GM12873 (cell line): ENCODE data around the gene MKNK1.

Experiments
- TF ChIP-seq, protein P1 (sequence below): IDR thresholded peaks from 2 replicates; pipeline ENCODE4 v1.5.1; 2012; ENCODE audit warnings: low read depth, mild to moderate bottlenecking, moderate library complexity, low read length, control low read depth; ENCODE audit not compliant: insufficient read depth; ENCODE audit errors: missing control alignments

MKNK1 gene

DNA sequence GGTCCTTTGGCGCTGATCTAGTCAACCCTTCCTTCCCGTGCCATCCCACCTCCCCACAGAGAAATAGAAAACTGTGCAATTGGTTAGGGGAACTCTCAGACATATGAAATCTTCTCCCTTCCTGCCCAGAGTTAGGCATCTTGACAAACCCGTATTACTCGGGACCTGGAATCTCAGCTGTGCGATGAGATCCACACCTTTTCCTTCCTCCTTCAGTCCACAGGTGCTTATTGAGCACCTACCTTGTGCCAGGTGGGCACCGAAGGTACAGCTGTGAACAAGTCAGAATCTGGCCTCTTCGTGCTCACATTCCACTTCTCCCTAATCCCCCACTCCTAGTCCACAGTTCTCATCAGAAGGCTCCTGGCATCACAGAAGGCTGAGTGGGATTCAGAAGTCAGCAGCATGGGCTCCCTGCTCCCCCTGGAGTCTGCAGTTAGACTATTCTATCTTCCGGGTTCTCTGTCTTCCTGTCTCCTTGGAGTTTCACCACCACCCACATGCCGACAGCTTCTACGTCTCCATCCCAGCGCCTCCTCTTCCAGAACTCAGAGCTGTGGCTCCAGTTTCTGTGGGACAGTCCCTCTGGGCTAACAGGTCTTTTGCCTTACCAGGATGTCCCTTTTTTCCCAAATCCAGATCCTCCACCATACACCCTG, 75.6 kb downstream of the MKNK1 start:
- TF ChIP-seq, protein P1, sequence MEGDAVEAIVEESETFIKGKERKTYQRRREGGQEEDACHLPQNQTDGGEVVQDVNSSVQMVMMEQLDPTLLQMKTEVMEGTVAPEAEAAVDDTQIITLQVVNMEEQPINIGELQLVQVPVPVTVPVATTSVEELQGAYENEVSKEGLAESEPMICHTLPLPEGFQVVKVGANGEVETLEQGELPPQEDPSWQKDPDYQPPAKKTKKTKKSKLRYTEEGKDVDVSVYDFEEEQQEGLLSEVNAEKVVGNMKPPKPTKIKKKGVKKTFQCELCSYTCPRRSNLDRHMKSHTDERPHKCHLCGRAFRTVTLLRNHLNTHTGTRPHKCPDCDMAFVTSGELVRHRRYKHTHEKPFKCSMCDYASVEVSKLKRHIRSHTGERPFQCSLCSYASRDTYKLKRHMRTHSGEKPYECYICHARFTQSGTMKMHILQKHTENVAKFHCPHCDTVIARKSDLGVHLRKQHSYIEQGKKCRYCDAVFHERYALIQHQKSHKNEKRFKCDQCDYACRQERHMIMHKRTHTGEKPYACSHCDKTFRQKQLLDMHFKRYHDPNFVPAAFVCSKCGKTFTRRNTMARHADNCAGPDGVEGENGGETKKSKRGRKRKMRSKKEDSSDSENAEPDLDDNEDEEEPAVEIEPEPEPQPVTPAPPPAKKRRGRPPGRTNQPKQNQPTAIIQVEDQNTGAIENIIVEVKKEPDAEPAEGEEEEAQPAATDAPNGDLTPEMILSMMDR: no peak

DNA sequence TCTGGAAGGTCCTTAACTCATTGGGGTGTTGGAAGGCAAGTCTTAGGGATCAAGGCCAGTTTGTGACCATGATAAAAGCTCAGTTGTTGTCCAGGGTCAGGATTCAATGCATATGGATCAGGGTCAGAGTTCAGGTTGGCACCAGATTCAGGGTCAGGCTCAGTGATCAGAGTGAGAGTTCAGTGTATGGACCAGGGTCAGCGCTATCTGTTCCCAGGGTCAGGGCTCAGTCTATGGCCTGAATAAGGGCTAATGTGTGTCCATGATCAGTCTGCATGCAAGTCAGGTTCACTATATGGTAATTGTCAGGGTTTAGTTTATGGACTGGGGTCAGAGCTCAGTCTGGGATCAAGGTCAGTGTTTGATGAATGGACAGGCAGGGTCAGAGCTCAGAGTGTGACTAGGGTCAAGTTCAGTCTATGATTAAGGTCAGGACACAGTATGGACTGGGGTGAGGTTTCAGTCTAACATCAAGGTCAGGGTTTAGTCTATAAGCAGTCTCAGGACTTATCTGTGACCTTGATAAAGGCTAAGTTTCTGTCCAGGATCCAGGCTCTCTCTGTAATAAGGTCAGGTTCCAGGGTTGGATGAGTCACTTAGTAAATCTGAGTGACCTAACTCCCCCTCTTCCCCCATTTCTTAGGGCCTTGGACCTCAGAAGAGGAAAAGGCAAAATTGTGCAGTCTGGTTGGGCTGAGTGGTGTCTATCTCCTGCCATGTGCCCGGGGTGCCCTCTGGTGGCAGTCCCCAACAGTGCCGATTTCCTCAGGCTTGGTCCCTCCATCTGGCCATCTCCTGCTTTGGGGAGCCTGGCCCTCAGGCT, 76.4 kb downstream of the MKNK1 start:
- TF ChIP-seq, protein P1: peak; percentile 99

DNA sequence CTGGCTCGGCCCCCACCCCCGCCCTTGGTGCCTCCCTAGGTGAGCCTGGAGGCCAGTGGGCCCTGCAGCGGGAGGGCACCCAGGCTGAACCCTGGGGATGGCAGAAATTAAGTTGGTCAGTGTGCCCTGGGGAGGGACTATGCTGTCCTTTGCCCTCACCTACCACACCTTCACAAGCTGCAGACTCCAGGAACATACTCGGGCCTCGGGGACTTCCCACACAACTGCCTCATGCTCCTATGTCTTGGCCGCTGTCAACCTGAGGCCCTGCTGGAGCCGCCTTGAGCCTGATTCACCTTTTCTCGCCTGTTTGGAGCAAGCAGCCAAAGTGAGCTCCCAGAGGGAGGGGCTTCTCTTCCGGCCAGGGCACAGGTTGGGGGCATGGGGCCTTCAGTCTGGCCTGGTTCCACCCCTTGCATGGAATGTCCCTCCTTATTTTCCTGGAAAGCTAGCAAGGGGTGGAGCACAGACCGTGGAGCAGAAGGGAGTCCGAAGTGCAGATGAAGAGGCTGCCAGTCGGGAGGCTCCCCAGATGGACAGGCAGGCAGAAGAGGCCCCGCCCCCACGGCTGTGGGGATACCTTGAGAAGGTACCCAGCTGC, 77.3 kb downstream of the MKNK1 start:
- TF ChIP-seq, protein P1: no peak

DNA sequence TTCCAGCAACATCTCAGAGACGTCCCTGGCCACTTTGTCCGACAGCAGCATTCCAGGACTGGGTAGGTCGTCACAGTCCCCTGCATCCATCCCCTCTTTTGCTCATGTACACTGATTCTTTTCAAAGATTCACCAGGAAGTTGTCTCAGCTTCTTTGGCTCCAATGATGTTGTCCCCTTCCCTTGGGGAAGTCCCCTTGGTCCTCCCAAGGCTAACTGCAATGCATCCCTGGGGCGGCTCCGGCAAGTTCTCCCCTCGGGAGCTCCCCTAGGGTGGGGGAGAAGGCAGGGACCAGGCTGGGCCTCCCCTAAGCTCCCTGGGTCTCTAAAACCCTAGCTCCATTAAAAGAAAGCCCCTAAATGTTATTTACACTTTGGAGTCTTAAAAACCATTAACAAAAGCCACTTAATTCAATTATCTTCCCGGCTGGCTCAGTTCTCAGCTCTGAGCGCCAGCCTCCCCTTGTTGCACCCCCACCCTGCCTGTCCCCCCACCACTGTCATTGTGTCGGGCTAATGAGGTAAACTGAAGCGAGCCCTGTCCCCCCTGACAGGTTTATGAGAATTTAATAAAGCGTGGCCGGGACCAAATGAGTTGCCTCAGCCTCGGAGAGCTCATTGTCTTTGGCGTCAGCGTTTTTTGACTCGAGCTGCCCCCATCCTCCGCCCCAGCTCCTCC, 77.9 kb downstream of the MKNK1 start:
- TF ChIP-seq, protein P1: no peak

DNA sequence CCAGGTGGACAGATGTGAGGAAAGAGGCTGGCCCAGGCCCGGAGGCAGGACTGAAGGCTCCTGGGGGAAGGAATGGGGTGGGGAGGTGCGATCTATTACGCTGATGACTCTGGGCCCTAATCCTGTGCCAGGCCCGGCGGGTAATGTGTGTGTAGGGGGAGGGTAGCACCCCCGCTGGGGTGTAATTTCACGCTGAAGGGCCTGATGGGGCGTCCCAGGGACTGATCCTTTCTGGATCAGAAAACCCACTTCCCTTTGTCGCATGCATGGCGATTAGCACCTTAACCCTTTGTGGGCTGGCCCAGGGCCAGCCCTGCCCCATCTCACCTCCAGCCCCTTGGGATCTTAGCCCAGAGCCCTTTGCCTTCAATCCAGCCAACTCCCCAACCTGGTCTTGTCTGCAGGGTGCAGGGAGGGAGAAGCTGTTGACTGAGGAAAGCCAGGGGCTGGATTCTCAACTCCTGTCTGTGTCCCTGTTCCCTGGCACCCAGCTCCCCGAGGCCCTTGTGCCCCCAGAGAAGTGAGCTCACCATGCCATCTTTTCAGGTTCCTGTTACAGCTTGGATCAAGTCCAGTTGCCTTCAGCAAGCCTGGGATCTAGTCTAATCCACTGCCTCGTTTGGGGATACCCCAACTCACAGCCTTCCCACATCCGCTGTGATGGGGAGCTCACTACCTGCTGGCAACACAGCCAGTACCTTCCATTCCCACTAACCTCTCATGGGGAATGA, 78.7 kb downstream of the MKNK1 start:
- TF ChIP-seq, protein P1: no peak

DNA sequence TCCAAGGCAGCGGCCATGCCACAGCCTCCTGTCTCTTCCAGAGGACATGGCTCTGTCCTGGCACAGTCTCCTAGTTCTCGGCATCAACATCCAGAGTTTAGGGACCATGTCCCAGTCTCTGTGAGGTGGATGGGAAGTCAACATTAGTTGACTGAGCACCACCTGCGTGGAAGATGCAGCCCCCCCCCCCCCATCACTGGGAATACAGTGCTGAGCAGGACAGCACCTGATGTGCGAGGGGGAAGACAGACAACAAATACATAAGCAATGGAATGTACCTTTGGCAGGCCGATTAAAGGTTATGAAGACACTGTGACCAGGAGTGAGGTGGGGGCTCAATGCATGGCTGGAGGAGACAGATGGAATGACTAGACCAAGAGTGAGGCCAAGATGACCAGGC, 79.2 kb downstream of the MKNK1 start:
- TF ChIP-seq, protein P1: no peak
